H1 (cell line): ENCODE data around the gene DIAPH1. TPM values are rescaled to one million over a fixed set of nuclear protein-coding genes. Genes with fewer than 3 reads are reported as not detected.
A peak's percentile ranks its signal among the peaks of the same experiment; 100 is the strongest.

Experiments used
- CTCF ChIA-PET: fragments of 300-600 bp; sonication (Branson Sonifier 250); formaldehyde crosslinking; loops from one replicate; lab custom pipeline; 2021; ENCODE audit not compliant: partially characterized antibody; lab: Charles Lee
- POLR2A ChIA-PET: fragments of 300-600 bp; sonication (Branson Sonifier 250); formaldehyde crosslinking; loops from one replicate; lab custom pipeline; 2021; ENCODE audit warnings: inconsistent platforms; ENCODE audit not compliant: partially characterized antibody; lab: Charles Lee
- DNase-seq, 2 experiments: peaks; one replicate each; pipeline versions ENCODE4 v3.0.0 to v3.0.0-alpha.2; 2010 to 2022; ENCODE audit warnings: low spot score in 2 of 2, low read depth in 1 of 2, mixed read lengths in 1 of 2
- FAIRE-seq: peaks from 2 replicates; lab custom pipeline; 2011; peaks lifted over from hg19 to GRCh38; lab: Jason Lieb, UNC
- H2AFZ ChIP-seq: 2 replicates; pipeline ENCODE4 v1.8.1; 2012; ENCODE audit warnings: low read length, inconsistent platforms
- H2AK5ac ChIP-seq: 2 replicates; pipeline ENCODE4 v1.6.1; 2013; ENCODE audit warnings: low read depth, low read length
- H2BK120ac ChIP-seq: replicated peaks from 2 replicates; pipeline ENCODE3; 2013; ENCODE audit warnings: low read depth, low read length, inconsistent platforms
- H2BK12ac ChIP-seq: 2 replicates; pipeline ENCODE4 v1.6.1; 2013; ENCODE audit warnings: low read depth, low read length
- H2BK15ac ChIP-seq: 2 replicates; pipeline ENCODE4 v1.6.1; 2013; ENCODE audit warnings: low read length
- H2BK20ac ChIP-seq: 2 replicates; pipeline ENCODE4 v1.6.1; 2013; ENCODE audit warnings: low read length
- H2BK5ac ChIP-seq: 2 replicates; pipeline ENCODE4 v1.6.1; 2013; ENCODE audit warnings: low read depth, low read length
- H3K14ac ChIP-seq: 2 replicates; pipeline ENCODE4 v1.6.1; 2013; ENCODE audit warnings: inconsistent platforms; ENCODE audit not compliant: insufficient read length
- H3K18ac ChIP-seq: 2 replicates; pipeline ENCODE4 v1.6.1; 2013; ENCODE audit warnings: low read length; ENCODE audit errors: extremely low read depth
- H3K23ac ChIP-seq: 2 replicates; pipeline ENCODE4 v1.6.1; 2013; ENCODE audit warnings: inconsistent platforms; ENCODE audit not compliant: insufficient read length
- H3K23me2 ChIP-seq: 2 replicates; pipeline ENCODE4 v1.6.1; 2013; ENCODE audit warnings: low read depth, low read length
- H3K27ac ChIP-seq: 2 replicates; pipeline ENCODE4 v1.6.1; 2011; ENCODE audit warnings: low read depth, low read length, inconsistent platforms
- H3K27me3 ChIP-seq, 4 experiments: replicated peaks in 1 of 4; 1 replicate in 1 of 4; 2 replicates in 3 of 4; pipeline versions ENCODE4 v1.6.1 to v1.8.1; 2011 to 2013; ENCODE audit warnings: low read length in 3 of 4, mild to moderate bottlenecking in 3 of 4, inconsistent platforms in 2 of 4, mixed read lengths in 2 of 4, moderate library complexity in 1 of 4; ENCODE audit not compliant: control insufficient read depth in 3 of 4, insufficient read depth in 3 of 4; ENCODE audit errors: extremely low read depth in 1 of 4
- H3K36me3 ChIP-seq, 4 experiments: 2 replicates each; pipeline versions ENCODE4 v1.6.1 to v1.8.1; 2011 to 2013; ENCODE audit warnings: mild to moderate bottlenecking in 4 of 4, low read length in 3 of 4, moderate library complexity in 2 of 4, control low read depth in 1 of 4, inconsistent platforms in 1 of 4; ENCODE audit not compliant: insufficient read depth in 4 of 4, control insufficient read depth in 2 of 4
- H3K4ac ChIP-seq: replicated peaks from 2 replicates; pipeline ENCODE3; 2013; ENCODE audit warnings: low read length, low read depth, mixed read lengths, inconsistent platforms; ENCODE audit not compliant: insufficient read length
- H3K4me1 ChIP-seq, 4 experiments: replicated peaks in 1 of 4; 1 replicate in 1 of 4; 2 replicates in 3 of 4; pipeline versions ENCODE4 v1.6.1 to v1.8.1; 2011 to 2013; ENCODE audit warnings: low read length in 3 of 4, inconsistent platforms in 2 of 4, mixed read lengths in 1 of 4; ENCODE audit not compliant: insufficient read depth in 4 of 4, control insufficient read depth in 3 of 4
- H3K4me2 ChIP-seq, 2 experiments: 2 replicates each; pipeline versions ENCODE4 v1.6.1 to v1.8.1; 2011 to 2013; ENCODE audit warnings: low read depth in 2 of 2, low read length in 2 of 2, control low read depth in 1 of 2, inconsistent platforms in 1 of 2, mild to moderate bottlenecking in 1 of 2; ENCODE audit not compliant: insufficient read depth in 1 of 2
- H3K4me3 ChIP-seq, 4 experiments: fragments of 200-600, 300-600 bp in 1 of 4; sonication (generic), shearing (Covaris generic), sonication (Bioruptor Twin) in 1 of 4; 2 replicates each; pipeline versions ENCODE4 v1.5.1 to v1.8.1; 2011 to 2016; ENCODE audit warnings: low read length in 4 of 4, low read depth in 3 of 4, control low read depth in 2 of 4, inconsistent platforms in 2 of 4, mild to moderate bottlenecking in 2 of 4, mixed read lengths in 1 of 4, moderate library complexity in 1 of 4; ENCODE audit not compliant: insufficient read depth in 2 of 4; ENCODE audit errors: extremely low read depth in 1 of 4
- H3K56ac ChIP-seq: replicated peaks from 2 replicates; pipeline ENCODE3; 2013; ENCODE audit warnings: low read depth, mild to moderate bottlenecking, mixed read lengths, low read length, inconsistent platforms; ENCODE audit not compliant: insufficient read length
- H3K79me1 ChIP-seq: 2 replicates; pipeline ENCODE4 v1.6.1; 2013; ENCODE audit warnings: low read depth, low read length, control low read depth
- H3K79me2 ChIP-seq, 2 experiments: 2 replicates each; pipeline versions ENCODE4 v1.6.1 to v1.8.1; 2012 to 2013; ENCODE audit warnings: low read length in 2 of 2, mild to moderate bottlenecking in 2 of 2, inconsistent platforms in 1 of 2; ENCODE audit not compliant: insufficient read depth in 2 of 2, control insufficient read depth in 1 of 2
- H3K9ac ChIP-seq, 4 experiments: replicated peaks in 1 of 4; 1 replicate in 1 of 4; 2 replicates in 3 of 4; pipeline versions ENCODE4 v1.6.1 to v1.8.1; 2011 to 2013; ENCODE audit warnings: low read depth in 3 of 4, low read length in 3 of 4, control low read depth in 2 of 4, mild to moderate bottlenecking in 2 of 4, moderate library complexity in 2 of 4, inconsistent platforms in 1 of 4; ENCODE audit errors: extremely low read depth in 1 of 4
- H3K9me3 ChIP-seq, 2 experiments: 2 replicates each; pipeline versions ENCODE4 v1.6.1 to v1.8.1; 2012 to 2013; ENCODE audit warnings: mild to moderate bottlenecking in 2 of 2, moderate library complexity in 2 of 2, control low read depth in 1 of 2, inconsistent platforms in 1 of 2, low read depth in 1 of 2, low read length in 1 of 2, mixed read lengths in 1 of 2; ENCODE audit not compliant: insufficient read depth in 2 of 2
- H4K20me1 ChIP-seq, 2 experiments: replicated peaks in 1 of 2; 2 replicates each; pipeline versions ENCODE3 to v1.8.1; 2011 to 2013; ENCODE audit warnings: inconsistent platforms in 2 of 2, low read length in 2 of 2, mild to moderate bottlenecking in 1 of 2; ENCODE audit not compliant: insufficient read depth in 2 of 2, control insufficient read depth in 1 of 2
- H4K5ac ChIP-seq: 2 replicates; pipeline ENCODE4 v1.6.1; 2013; ENCODE audit warnings: low read length, low read depth, mixed read lengths, inconsistent platforms; ENCODE audit not compliant: insufficient read length
- H4K8ac ChIP-seq: 2 replicates; pipeline ENCODE4 v1.8.0; 2013; ENCODE audit warnings: mild to moderate bottlenecking, moderate library complexity, low read length, inconsistent platforms; ENCODE audit not compliant: insufficient read depth; ENCODE audit errors: extremely low read depth
- H4K91ac ChIP-seq: replicated peaks from 2 replicates; pipeline ENCODE3; 2013; ENCODE audit warnings: low read length, mixed read lengths, inconsistent platforms; ENCODE audit not compliant: insufficient read length
- ASH2L ChIP-seq: fragments of 200-600, 300-600 bp; sonication (generic); IDR thresholded peaks from one replicate; pipeline ENCODE4 v1.7.1; 2017; ENCODE audit warnings: low read length
- CBX8 ChIP-seq: fragments of 300-800, 300-1000 bp; sonication (generic); IDR thresholded peaks from 2 replicates; pipeline ENCODE4 v1.7.1; 2016; ENCODE audit warnings: low read depth, low read length, borderline replicate concordance
- CEBPB ChIP-seq: IDR thresholded peaks from 2 replicates; pipeline ENCODE4 v1.6.1; 2012; ENCODE audit warnings: low read depth, low read length
- CHD1 ChIP-seq: IDR thresholded peaks from 2 replicates; pipeline ENCODE4 v1.6.1; 2012; ENCODE audit warnings: low read depth, low read length, improper control_type of control experiment
- CHD2 ChIP-seq: IDR thresholded peaks from 2 replicates; pipeline ENCODE4 v1.6.1; 2012; ENCODE audit warnings: low read length, improper control_type of control experiment
- KDM1A ChIP-seq: fragments of 200-600, 300-600 bp; sonication (generic); IDR thresholded peaks from 2 replicates; pipeline ENCODE4 v1.7.1; 2016; ENCODE audit warnings: mild to moderate bottlenecking, low read length, borderline replicate concordance
- POU5F1 ChIP-seq: IDR thresholded peaks from 2 replicates; pipeline ENCODE4 v1.6.1; 2011; ENCODE audit warnings: low read depth, mild to moderate bottlenecking, low read length, moderate library complexity
- RAD21 ChIP-seq, 2 experiments: IDR thresholded peaks in 1 of 2; conservative IDR thresholded peaks in 1 of 2; 2 replicates each; pipeline ENCODE4 v1.6.1; 2011; ENCODE audit warnings: low read depth in 2 of 2, low read length in 2 of 2, improper control_type of control experiment in 1 of 2, inconsistent platforms in 1 of 2, mild to moderate bottlenecking in 1 of 2, moderate library complexity in 1 of 2
- SIRT6 ChIP-seq: IDR thresholded peaks from one replicate; pipeline ENCODE4 v1.7.1; 2012; ENCODE audit warnings: low read length, inconsistent platforms
- SP1 ChIP-seq: IDR thresholded peaks from 2 replicates; pipeline ENCODE4 v1.6.1; 2011; ENCODE audit warnings: low read depth, low read length
- WGBS, 2 experiments: shearing (Covaris generic) in 1 of 2; methylation state at CpG; one replicate each; pipeline versions ENCODE4 v1.1.6 to v1.1.7; 2013 to 2015; ENCODE audit warnings: low lambda C conversion rate in 2 of 2, mixed read lengths in 2 of 2, inconsistent platforms in 1 of 2, low coverage in 1 of 2, missing lambda C conversion rate in 1 of 2; ENCODE audit not compliant: insufficient replicate concordance in 2 of 2, insufficient coverage in 1 of 2, insufficient read length in 1 of 2; ENCODE audit errors: extremely low coverage in 1 of 2, missing lambda C conversion rate in 1 of 2; 5-methylcytosine and 5-hydroxymethylcytosine counted together
- polyA plus RNA-seq, 7 experiments: library from polyadenylated mRNA; depleted of rRNA in 3 of 7; stranded (reverse) in 5 of 7; unstranded in 2 of 7; fragments of >200 nt in 5 of 7; fragments of 200-250 nt in 2 of 7; gene quantifications; 1 replicate in 5 of 7; 2 replicates in 1 of 7; 4 replicates in 1 of 7; pipeline versions ENCODE4 v1.2.1 to v1.2.3, GENCODE V29; 2011 to 2013; ENCODE audit warnings: missing spikeins in 2 of 7, mixed read lengths in 2 of 7
- total RNA-seq: library from RNA; stranded (reverse); fragmentation: NEBNext Ultra II Directional; extraction: Animal tissue kit (Norgen Biotek cat#: 25700); gene quantifications from 2 replicates; pipeline ENCODE4 v1.2.1, GENCODE V29; 2021
- TF ChIP-seq, protein P1 (sequence below): IDR thresholded peaks from 2 replicates; pipeline ENCODE4 v1.6.1; 2012; ENCODE audit warnings: low read length, inconsistent platforms

DIAPH1 gene
- total and polyA plus RNA-seq, 2 of the 8 experiments (the other 6 are each of a cell fraction or from before 2014, with no cell fraction given) = 61.2 to 114 TPM

GRCh38 chr5:141557681-141558136 is 61.1 kb downstream of the DIAPH1 start:
- Histone ChIP-seq H3K9me3 (no peaks in the 10 kb centered on the region), H3K4me1 (peaks cover 3 to 18% (median 6%) of the 10 kb centered on the region in 4 experiments; a peak in 6 of 7 replicates), H2BK12ac (peak overlapping the region; percentile 86; the same call in 1 of the 2 replicates), H3K56ac (no peak overlapping the region), H4K20me1 (no peaks in the 10 kb centered on the region), H4K5ac (peak overlapping the region; percentile 13), H2BK5ac (peak overlapping the region; percentile 92), H2AK5ac (no peak overlapping the region), H4K8ac (peak overlapping the region; percentile 90; the same call in 1 of the 2 replicates), H3K79me2 (no peaks in the 10 kb centered on the region), H4K91ac (peak overlapping the region; percentile 18), H2BK120ac (no peak overlapping the region), H3K23ac (no peak overlapping the region), H3K9ac (peak overlapping the region in 3 of 4 experiments; percentile 63 to 68 (median 67); a peak in 6 of 7 replicates), H3K27me3 (no peaks in the 10 kb centered on the region), H3K4ac (no peak overlapping the region), H3K4me2 (peak overlapping the region; percentile 5 to 36; a peak in 2 of 4 replicates), H2AFZ (peak overlapping the region; percentile 52), H3K14ac (no peak overlapping the region), H3K27ac (peak overlapping the region; percentile 90), H3K79me1 (no peaks in the 10 kb centered on the region), H3K36me3 (no peaks in the 10 kb centered on the region; a peak in 3 of 8 replicates), H3K18ac (no peak overlapping the region), H3K4me3 (peak overlapping the region in 1 of 4 experiments; percentile 25; a peak in 2 of 8 replicates), H2BK15ac (peak overlapping the region; percentile 94; the same call in 1 of the 2 replicates), H3K23me2 (no peaks in the 10 kb centered on the region), H2BK20ac (no peak overlapping the region)
- peak; percentile 82 to 89 for DNase-seq
- WGBS, 2 experiments = 44% methylated on average over 11 of the region's 11 CpGs; no CpG with 5 or more reads in 1 of the 2 experiments
- CTCF ChIA-PET = interaction anchor here (0.7 to 6.2 kb wide), 70 partner anchors 9 to 436 kb away, joined by 3 to 74 read pairs (median 6); partner anchors contain the start of genes DIAPH1, PCDHB10, PCDHB11 and PCDHB13
- POLR2A ChIA-PET = interaction anchor here (0.8 to 2.5 kb wide), 11 partner anchors 13 to 334 kb away, joined by 3 to 9 read pairs (median 5); partner anchors contain the start of genes PCDHB14, PCDHB15, PCDHGA10 and PCDHGA11
- peak; percentile 78 for FAIRE-seq
- no peak for TF ChIP-seq KDM1A
- TF ChIP-seq SP1 = 0 out of 2 replicates have a peak, but pooled peaks have one; percentile 26
- peak; percentile 84 to 87 for TF ChIP-seq RAD21 (IDR thresholded peaks at IDR 0.05 in 1 of 2, conservative IDR thresholded peaks at IDR 0.05 in 1 of 2; ENCODE audit: low read depth in 2 of 2, low read length in 2 of 2)
- no peak for TF ChIP-seq CBX8
- TF ChIP-seq, protein P1, sequence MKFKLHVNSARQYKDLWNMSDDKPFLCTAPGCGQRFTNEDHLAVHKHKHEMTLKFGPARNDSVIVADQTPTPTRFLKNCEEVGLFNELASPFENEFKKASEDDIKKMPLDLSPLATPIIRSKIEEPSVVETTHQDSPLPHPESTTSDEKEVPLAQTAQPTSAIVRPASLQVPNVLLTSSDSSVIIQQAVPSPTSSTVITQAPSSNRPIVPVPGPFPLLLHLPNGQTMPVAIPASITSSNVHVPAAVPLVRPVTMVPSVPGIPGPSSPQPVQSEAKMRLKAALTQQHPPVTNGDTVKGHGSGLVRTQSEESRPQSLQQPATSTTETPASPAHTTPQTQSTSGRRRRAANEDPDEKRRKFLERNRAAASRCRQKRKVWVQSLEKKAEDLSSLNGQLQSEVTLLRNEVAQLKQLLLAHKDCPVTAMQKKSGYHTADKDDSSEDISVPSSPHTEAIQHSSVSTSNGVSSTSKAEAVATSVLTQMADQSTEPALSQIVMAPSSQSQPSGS = peak; percentile 90
- no peak for TF ChIP-seq CEBPB
- no peak for TF ChIP-seq SIRT6
- peak; percentile 78 for TF ChIP-seq ASH2L
- TF ChIP-seq POU5F1 = 0 out of 2 replicates have a peak, but pooled peaks have one; percentile 3
- TF ChIP-seq CHD2 = no peak
- TF ChIP-seq CHD1 = no peak
